GM13977 (cell line): ENCODE results near the gene LSM14B.

Source experiments
- DNase-seq: peaks from one replicate; pipeline ENCODE4 v3.0.0; 2012; ENCODE audit warnings: low spot score
- CTCF ChIP-seq: IDR thresholded peaks from 2 replicates; pipeline ENCODE4 v1.5.1; 2012; ENCODE audit warnings: mild to moderate bottlenecking, control low read depth; ENCODE audit not compliant: insufficient read depth; ENCODE audit errors: extremely low read depth, missing control alignments
- in situ Hi-C: fragments of 300-500 bp; cut with MboI; formaldehyde crosslinking; loops from one replicate; pipeline ENCODE4 v1.12.0; 2022; ENCODE audit warnings: low sequenced_read_pairs, low pct_unique_long_range_greater_than_20kb, mixed read lengths, inconsistent platforms; ENCODE audit not compliant: unreplicated experiment

The LSM14B gene

GRCh38 chr20:62151835-62152364, 29.6 kb downstream of the LSM14B start:
- in situ Hi-C loops: no loop called here
- DNase-seq: no peak
- TF ChIP-seq CTCF: no peak

DNA sequence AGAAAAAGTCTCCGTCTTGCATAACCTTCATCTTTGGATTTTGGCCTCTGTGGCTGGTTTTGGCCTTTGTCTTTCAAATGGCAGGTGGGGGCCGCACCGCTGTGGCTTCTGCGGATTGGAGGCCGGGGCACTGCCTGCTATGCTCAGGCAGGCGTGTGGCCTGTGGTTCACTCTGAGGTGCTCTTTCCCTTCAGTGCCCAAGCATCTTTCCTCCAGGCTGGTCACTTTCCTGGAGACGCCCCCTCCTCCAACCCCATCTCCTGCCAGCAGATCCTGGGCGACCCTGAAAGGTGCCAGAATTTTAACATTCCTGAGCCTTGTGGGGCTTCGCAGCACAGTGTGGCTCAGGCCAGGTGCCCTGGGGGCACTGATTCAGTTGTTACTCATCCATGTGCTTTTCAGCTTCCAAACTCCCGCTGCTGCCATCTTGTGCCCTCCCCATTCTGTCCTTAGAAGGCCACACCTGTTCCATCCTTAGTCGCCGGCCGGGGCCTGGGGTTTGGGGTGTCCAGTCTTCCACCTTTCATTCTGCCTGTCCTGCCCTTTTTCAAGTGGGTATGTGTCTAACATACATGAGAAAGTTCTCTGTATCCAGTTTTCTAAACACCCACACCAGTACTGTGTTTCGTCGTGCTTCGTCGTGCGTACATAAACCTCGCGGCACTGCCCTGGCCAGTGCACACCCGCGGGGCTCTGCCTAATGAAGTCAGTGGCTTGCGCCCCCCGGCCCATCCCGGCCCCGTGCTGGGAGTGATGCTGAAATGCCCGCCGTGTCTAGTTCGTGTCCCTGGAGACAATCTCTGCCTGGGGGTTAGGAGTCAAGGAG, 33.4 kb downstream of the LSM14B start:
- no peak for TF ChIP-seq CTCF
- DNase-seq: no peak
- in situ Hi-C loops: no loop called here

DNA sequence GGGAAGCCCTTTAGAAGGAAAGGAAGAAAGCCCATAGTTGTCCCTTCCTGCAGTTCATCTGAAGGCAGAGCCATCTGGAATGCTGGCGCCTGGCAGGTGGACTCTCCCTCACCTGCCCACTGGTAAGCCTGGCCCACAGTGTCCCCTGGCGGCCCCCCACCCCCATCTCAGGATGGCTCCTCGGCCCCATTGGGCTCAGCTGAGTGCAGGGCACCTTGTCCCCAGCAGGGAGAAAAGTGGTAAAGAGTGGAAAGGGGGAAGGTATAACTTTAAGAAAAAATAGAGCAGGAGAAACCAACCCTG, 33.9 kb downstream of the LSM14B start:
- TF ChIP-seq CTCF: no peak
- in situ Hi-C loops: no loop called here
- no peak for DNase-seq

- peak; percentile 80 for TF ChIP-seq CTCF
- peak; percentile 89 for DNase-seq
- in situ Hi-C loops: no loop called here
Measured at GRCh38 chr20:62156592-62157386, 34.5 kb downstream of the LSM14B start.

DNA sequence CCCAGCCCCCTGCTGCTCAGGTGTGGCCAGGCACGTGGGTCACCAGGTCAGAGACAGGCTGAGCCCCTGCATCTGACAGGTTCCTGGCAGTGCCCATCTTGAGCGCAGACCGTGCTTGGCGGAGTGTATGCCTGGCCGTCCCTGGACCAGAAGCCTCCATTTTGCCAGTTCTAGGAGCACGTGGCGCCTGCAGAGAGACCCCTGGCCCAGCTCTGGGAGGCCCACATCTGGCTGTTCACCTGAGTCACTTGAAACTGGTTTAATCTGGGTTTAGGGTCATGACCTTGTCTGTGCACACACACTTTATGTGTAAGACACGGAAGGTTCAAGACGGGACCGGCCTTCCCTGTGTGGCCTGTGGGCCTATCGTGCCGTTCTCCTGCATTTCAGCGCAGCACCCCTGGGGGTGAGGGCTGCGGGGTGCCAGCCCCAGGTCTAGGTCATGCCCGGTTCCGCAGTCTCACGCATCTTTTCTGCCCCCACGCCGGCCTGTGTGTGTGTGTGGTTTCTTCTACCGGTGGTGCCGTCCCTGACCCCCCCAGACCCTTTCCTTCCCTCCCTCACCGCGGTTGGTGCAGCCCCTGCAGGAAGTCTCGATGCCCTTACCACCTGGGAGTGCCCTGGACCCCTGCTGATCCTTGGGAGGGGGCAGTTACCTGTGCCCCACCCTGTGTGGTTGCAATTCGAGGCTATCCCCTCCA, 35.3 kb downstream of the LSM14B start:
- in situ Hi-C loops: no loop called here
- DNase-seq: no peak
- no peak for TF ChIP-seq CTCF

DNA sequence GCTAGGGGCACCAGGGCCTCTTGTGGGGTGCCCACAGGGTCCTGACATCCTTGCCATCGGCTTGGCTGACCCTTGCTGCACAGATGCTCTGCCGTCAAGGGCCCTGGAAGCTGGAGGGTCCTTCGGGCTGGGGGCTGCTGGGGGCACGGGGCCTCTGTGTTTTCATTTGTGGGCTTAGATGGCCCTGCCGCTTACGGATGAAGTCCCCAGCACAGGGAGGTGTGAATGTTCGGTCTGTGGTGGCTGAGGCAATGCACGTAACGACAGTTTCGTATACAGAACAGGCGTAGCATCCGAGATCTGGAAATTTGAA, 35.8 kb downstream of the LSM14B start:
- no peak for TF ChIP-seq CTCF
- in situ Hi-C loops: no loop called here

More for the DNA sequence above, 35.8 kb downstream of the LSM14B start:
- no peak for DNase-seq
